Prostate gland (tissue), 2 donors: ENCODE results near the gene GLIS1. TPM values are rescaled to one million over a fixed set of nuclear protein-coding genes. Genes with fewer than 3 reads are reported as not detected.

Source experiments
- DNase-seq: peaks from one replicate; pipeline ENCODE4 v3.0.0-alpha.2; 2019; ENCODE audit warnings: low spot score
- H3K27ac ChIP-seq, 2 donors: fragments of 200-600 bp; sonication (generic); 2 replicates each; pipeline ENCODE4 v1.5.1; 2017 to 2019
- H3K27me3 ChIP-seq: fragments of 200-600 bp; sonication (generic); replicated peaks from 2 replicates; pipeline ENCODE4 v1.5.1; 2019; ENCODE audit not compliant: insufficient read depth
- H3K36me3 ChIP-seq, 2 donors: fragments of 200-600 bp; sonication (generic); 1 replicate in 1 of 2; 2 replicates in 1 of 2; pipeline versions ENCODE4 v1.5.1 to v1.8.1; 2017 to 2019
- H3K4me1 ChIP-seq: fragments of 200-600 bp; sonication (generic); replicated peaks from 2 replicates; pipeline ENCODE4 v1.5.1; 2019
- H3K4me3 ChIP-seq, 2 donors: fragments of 200-600 bp; sonication (generic); 2 replicates each; pipeline ENCODE4 v1.5.1; 2017 to 2019
- H3K9me3 ChIP-seq: fragments of 200-600 bp; sonication (generic); 2 replicates; pipeline ENCODE4 v1.5.1; 2017
- POLR2A ChIP-seq: fragments of 450-650 bp; IDR thresholded peaks from one replicate; pipeline ENCODE4 v1.6.1; 2016; ENCODE audit warnings: antibody characterized with exemption, mild to moderate bottlenecking
- POLR2AphosphoS5 ChIP-seq: sonication (generic); formaldehyde crosslinking; IDR thresholded peaks from one replicate; pipeline ENCODE4 v1.6.1; 2017; ENCODE audit warnings: antibody characterized with exemption
- WGBS: methylation state at CpG from one replicate; pipeline ENCODE4 v1.1.5; 2018; 5-methylcytosine and 5-hydroxymethylcytosine counted together
- intact Hi-C: fragments of 100-400 bp; cut with DNase I; formaldehyde crosslinking; loops from one replicate; pipeline ENCODE4 v1.14.2; 2022
- total RNA-seq, 2 donors: library from RNA; depleted of rRNA; stranded (reverse); fragments of >200 nt; gene quantifications; one replicate each; pipeline ENCODE4 v1.1.0, GENCODE V29; 2016
- TF ChIP-seq, protein P1 (sequence below), 4 experiments: fragments of 200-600 bp in 2 of 4; fragments of 450-650 bp in 2 of 4; sonication (generic) in 2 of 4; IDR thresholded peaks; 1 replicate in 3 of 4; 2 replicates in 1 of 4; pipeline ENCODE4 v1.5.1; 2016 to 2019; ENCODE audit warnings: antibody characterized with exemption in 4 of 4, mild to moderate bottlenecking in 2 of 4, moderate library complexity in 2 of 4

The GLIS1 gene
- total RNA-seq, 2 donors from 2014 or later = 1.1 to 8.1 TPM

DNA sequence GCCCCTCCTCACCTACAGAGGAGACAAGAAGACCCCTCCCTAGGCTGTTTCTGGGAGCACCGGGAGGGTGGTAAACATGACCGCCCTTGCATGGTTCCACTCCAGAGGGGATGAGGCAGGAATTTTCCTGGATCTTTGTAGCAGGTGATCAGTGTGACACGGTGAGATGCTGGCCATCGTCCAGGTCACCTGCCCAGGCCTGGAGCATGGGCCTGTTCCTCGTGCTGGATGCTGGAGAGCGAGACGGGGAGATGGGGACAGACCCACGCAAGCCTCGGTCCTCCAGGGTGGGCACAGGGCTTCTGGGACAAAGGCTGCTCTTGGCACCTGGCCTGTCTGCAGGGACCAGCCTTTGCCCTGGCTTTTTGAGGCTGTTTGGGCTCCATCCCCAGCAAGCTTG is 233.6 kb downstream of the GLIS1 start:
- intact Hi-C loops = no loop called here
- no peak for DNase-seq
- 92% methylated on average over 9 of the region's 9 CpGs for WGBS
- no peak overlapping the region for H3K4me3 ChIP-seq
- no peaks in the 10 kb centered on the region for H3K36me3 ChIP-seq
- H3K9me3 ChIP-seq = no peaks in the 10 kb centered on the region
- H3K4me1 ChIP-seq = no peaks in the 10 kb centered on the region
- H3K27ac ChIP-seq = no peak overlapping the region
- TF ChIP-seq POLR2AphosphoS5 (no peak), POLR2A (no peak)
- TF ChIP-seq, protein P1, sequence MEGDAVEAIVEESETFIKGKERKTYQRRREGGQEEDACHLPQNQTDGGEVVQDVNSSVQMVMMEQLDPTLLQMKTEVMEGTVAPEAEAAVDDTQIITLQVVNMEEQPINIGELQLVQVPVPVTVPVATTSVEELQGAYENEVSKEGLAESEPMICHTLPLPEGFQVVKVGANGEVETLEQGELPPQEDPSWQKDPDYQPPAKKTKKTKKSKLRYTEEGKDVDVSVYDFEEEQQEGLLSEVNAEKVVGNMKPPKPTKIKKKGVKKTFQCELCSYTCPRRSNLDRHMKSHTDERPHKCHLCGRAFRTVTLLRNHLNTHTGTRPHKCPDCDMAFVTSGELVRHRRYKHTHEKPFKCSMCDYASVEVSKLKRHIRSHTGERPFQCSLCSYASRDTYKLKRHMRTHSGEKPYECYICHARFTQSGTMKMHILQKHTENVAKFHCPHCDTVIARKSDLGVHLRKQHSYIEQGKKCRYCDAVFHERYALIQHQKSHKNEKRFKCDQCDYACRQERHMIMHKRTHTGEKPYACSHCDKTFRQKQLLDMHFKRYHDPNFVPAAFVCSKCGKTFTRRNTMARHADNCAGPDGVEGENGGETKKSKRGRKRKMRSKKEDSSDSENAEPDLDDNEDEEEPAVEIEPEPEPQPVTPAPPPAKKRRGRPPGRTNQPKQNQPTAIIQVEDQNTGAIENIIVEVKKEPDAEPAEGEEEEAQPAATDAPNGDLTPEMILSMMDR (IDR thresholded peaks at IDR 0.05) = no peak
- no peaks in the 10 kb centered on the region for H3K27me3 ChIP-seq

DNA sequence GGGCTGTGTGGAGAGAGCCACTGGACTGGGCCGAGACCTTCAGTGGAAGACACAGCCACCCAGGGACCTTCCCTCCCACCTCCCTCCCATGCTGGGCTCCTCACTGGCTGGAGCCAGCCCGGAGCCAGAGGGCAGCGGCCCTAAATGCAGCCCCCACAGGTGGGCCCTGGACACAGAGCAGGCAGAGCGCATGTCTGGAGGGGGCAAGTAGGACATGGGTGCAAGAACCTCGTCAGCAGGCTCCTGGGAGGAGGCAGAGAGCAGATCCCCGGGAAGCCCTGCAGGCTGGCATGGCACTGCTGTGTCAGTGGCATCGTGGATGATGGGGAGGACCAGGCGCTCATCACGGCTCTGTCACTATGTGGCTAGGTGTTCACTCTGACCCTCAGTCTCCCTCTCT is 234.1 kb downstream of the GLIS1 start:
- Histone ChIP-seq H3K9me3 (no peaks in the 10 kb centered on the region), H3K27me3 (no peaks in the 10 kb centered on the region), H3K27ac (no peak overlapping the region), H3K36me3 (no peaks in the 10 kb centered on the region), H3K4me3 (no peak overlapping the region), H3K4me1 (no peaks in the 10 kb centered on the region)
- intact Hi-C loops = no loop called here
- 91% methylated on average over 9 of the region's 9 CpGs for WGBS
- TF ChIP-seq, protein P1 (IDR thresholded peaks at IDR 0.05) = no peak
- TF ChIP-seq POLR2AphosphoS5 = no peak
- TF ChIP-seq POLR2A = no peak
- DNase-seq = no peak

DNA sequence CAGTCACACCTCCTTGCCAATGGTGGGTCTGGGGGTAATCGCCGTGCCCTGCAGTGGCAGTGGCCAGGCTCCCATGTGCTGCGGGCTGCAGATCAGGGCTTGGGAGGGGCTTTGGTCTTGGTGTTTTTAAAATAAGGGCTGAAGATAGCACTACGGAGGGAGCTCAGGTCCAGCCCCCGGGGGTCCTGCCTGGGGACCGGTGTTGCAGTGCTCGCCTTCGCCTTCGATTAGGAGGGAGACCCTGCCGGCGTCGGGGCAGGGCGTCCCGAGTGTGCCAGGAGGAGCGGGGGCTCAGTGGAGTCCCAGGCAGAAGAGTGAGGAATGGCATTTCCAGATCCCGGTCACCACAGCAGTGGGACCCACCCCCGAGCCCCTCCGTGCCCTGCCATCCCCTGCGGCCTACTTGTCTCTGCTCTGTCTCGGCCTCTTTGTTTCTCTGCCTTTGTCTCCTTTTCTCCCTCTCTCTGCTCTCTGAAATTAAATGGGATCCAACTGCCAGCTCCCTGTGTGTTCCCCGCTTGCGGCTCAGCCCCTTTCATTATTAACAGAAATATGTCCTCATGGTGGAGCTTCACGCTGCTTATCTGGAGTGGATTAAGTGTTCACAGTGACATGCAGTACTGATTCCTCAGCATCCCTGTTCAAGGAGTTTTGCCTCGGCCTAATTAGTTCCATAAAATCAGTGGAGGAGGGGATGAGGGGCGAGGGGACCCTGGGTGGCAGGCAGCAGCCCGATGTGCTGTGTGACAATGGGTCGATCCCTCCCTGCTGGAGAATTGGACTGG is 235.3 kb downstream of the GLIS1 start:
- Histone ChIP-seq H3K4me3 (no peak overlapping the region), H3K27me3 (no peaks in the 10 kb centered on the region), H3K36me3 (no peaks in the 10 kb centered on the region), H3K9me3 (no peaks in the 10 kb centered on the region), H3K27ac (no peak overlapping the region), H3K4me1 (no peaks in the 10 kb centered on the region)
- intact Hi-C loops = no loop called here
- no peak for DNase-seq
- WGBS = 75% methylated on average over 27 of the region's 27 CpGs
- TF ChIP-seq, protein P1 (IDR thresholded peaks at IDR 0.05) = no peak
- TF ChIP-seq POLR2AphosphoS5 (no peak), POLR2A (no peak)

DNA sequence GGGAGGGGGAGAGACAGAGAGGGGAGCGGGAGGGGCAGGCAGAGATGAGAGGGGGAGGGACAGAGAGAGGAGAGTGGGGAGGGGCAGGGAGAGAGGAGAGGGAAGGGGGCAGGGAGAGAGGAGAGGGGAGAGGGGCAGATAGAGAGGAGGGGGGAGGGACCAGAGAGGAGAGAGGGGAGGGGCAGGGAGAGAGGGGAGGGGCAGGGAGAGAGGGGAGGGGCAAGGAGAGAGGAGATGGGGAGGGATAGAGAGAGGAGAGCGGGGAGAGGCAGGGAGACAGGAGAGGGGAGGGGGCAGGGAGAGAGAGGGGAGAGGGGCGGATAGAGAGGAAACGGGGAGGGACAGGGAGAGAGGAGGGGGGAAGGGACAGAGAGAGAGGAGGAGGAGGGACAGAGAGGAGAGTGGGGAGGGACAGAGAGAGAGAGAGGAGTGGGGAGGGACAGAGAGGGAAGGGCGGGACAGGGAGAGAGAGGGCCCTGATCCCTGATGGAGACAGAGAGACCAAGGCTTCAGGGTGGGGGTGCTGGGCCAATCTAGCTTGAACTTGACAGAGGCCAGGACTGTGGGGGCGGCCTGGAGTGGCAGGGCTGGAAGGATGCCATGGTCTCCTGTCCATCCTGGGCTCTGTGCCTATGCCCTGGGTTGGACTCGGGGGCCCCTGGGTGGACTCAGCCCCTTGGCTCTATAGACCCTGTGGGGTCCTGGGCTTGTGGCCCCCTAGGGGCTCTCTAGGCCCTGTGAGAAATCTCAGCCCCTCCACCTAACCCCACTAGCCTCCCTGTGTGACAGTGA is 236.1 kb downstream of the GLIS1 start:
- WGBS = 72% methylated on average over 7 of the region's 7 CpGs
- Histone ChIP-seq H3K27ac (no peak overlapping the region), H3K4me1 (no peaks in the 10 kb centered on the region), H3K9me3 (no peaks in the 10 kb centered on the region), H3K4me3 (no peak overlapping the region), H3K36me3 (no peaks in the 10 kb centered on the region), H3K27me3 (no peaks in the 10 kb centered on the region)
- intact Hi-C loops = no loop called here
- DNase-seq = no peak
- TF ChIP-seq POLR2AphosphoS5 (no peak), POLR2A (no peak)
- TF ChIP-seq, protein P1 (IDR thresholded peaks at IDR 0.05) = no peak
